LNCaP clone FGC (cell line): ENCODE measurements around the gene ZMYND19.

ENCODE experiments used
- DNase-seq: peaks from one replicate; pipeline ENCODE4 v3.0.0-alpha.2; 2011; ENCODE audit warnings: low read depth
- H3K4me3 ChIP-seq: 2 replicates; pipeline ENCODE4 v1.5.1; 2011; ENCODE audit warnings: mild to moderate bottlenecking, low read depth, low read length, control low read depth
- CTCF ChIP-seq: IDR thresholded peaks from 2 replicates; pipeline ENCODE4 v1.5.1; 2012; ENCODE audit warnings: mild to moderate bottlenecking; ENCODE audit not compliant: control insufficient read depth, insufficient read depth; ENCODE audit errors: extremely low read depth

Gene ZMYND19

GRCh38 chr9:137550231-137550621, 40.1 kb downstream of the ZMYND19 start, which contains the start of gene PNPLA7:
Gene PNPLA7 (minus strand): TSS chr9:137550402. CDS start chr9:137550197, 205 bp downstream.
- H3K4me3 ChIP-seq = peak within 1 kb of the TSS; percentile 66

DNA sequence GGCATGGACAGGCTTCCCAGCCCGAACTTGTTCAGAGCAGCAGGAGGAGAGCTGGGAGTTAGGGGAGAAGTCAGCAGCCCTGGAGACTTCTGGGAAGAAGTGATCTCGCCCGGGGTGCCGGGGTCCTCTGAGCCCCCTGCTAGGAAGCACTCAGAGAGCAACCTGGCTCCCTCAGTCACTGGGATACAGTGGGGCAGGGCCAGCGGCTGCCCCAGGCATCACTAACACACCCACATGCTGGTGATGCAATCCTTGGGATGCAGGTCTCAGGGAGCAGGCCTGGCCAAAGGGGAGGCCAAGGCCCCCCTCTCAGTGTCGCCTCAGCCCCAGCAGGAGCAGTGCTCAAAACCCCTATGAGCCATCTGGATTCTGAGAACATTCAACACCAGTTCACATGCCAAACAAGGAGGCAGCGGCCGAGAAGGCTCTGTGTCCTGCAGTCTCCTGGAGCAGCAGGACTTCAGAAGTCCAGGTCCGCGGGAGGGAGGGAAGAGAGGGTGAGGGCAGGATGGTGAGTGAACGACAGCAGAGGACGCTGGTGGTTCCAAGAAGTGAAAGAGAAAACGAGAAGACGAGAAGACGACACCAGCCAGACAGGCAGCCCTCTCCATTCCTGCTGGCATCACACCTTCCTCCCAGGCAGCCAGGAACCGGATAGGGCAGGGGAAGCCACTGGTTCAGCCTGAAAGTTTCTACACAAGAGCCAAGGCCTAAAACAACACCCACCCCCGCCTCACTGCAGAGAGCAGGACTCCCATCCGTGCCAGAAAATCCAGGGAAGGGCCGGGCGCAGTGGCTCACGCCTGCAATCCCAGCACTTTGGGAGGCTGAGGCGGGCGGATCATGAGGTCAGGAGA, 42.4 kb downstream of the ZMYND19 start:
- no peak overlapping the region for H3K4me3 ChIP-seq
- no peak for DNase-seq
- TF ChIP-seq CTCF = no peak

More at GRCh38 chr9:137550231-137550621, 40.1 kb downstream of the ZMYND19 start, which contains the start of gene PNPLA7:
- peak; percentile 88 for DNase-seq
- TF ChIP-seq CTCF = no peak

- no peak for TF ChIP-seq CTCF
- no peak for DNase-seq
- H3K4me3 ChIP-seq = no peak overlapping the region
These were observed 45.2 kb downstream of the ZMYND19 start for GRCh38 chr9:137545123-137545522.

DNA sequence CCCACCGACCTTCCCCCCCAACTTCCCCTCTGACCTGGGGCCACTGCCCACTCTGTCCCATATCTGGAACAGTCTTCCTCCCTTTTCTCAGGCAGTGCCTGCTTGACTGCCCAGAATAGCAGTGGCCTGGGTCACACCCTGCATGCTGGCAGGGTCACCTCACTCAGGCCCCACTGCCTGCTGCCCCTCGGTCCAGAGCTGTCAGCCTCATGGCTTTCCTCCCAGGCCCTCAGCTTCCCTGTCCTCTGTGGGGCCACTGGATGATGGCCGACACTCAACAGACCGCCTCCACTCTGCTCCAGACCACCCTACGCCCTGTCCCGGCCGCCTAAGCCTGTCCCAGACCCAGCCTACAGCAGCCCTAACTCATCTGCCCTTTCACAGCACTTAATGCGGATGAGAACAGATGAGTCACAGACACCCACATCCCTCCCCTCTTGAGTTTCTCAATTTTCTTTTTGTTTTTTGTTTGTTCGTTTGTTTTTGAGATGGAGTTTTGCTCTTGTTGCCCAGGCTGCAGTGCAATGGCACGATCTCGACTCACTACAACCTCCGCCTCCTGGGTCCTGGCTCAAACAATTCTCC, 46.0 kb downstream of the ZMYND19 start:
- TF ChIP-seq CTCF = no peak
- DNase-seq = no peak
- no peak overlapping the region for H3K4me3 ChIP-seq

GRCh38 chr9:137543237-137543963, 46.9 kb downstream of the ZMYND19 start:
- no peak for TF ChIP-seq CTCF
- H3K4me3 ChIP-seq = no peak overlapping the region
- no peak for DNase-seq

- TF ChIP-seq CTCF = no peak
- no peak overlapping the region for H3K4me3 ChIP-seq
- DNase-seq = no peak
These were observed 47.8 kb downstream of the ZMYND19 start for GRCh38 chr9:137542486-137542885.
